IMR-90 (cell line): ENCODE data around the gene SYT6. TPM values are rescaled to one million over a fixed set of nuclear protein-coding genes. Genes with fewer than 3 reads are reported as not detected.

Experiments
- ATAC-seq: fragments of 200-7000 bp; cut with Tn5 transposase; 2 replicates; pipeline ENCODE4 v1.9.1; 2020; ENCODE audit warnings: low read depth, mild to moderate bottlenecking, moderate library complexity
- BruUV-seq: library from RNA; stranded (reverse); fragments of 400-500 nt; replicated peaks from 2 replicates; lab custom pipeline; 2021; lab: Mats Ljungman, UMichigan
- CTCF ChIA-PET: fragments of 300-600 bp; formaldehyde crosslinking; extraction: SDS; loops from one replicate; lab custom pipeline; 2021; ENCODE audit warnings: antibody characterized with exemption; lab: Yijun Ruan, JAX
- POLR2A ChIA-PET: fragments of 300-600 bp; sonication (Branson Sonifier 250); formaldehyde crosslinking; loops from one replicate; lab custom pipeline; 2022; ENCODE audit warnings: antibody characterized with exemption; ENCODE audit not compliant: unreplicated experiment; lab: Charles Lee
- DNase-seq: peaks from one replicate; pipeline ENCODE4 v3.0.0; 2013
- H2AFZ ChIP-seq: replicated peaks from 2 replicates; pipeline ENCODE3; 2013; ENCODE audit warnings: low read length, mild to moderate bottlenecking; ENCODE audit not compliant: poor library complexity
- H2AK5ac ChIP-seq: 2 replicates; pipeline ENCODE4 v1.6.1; 2013; ENCODE audit warnings: low read depth, low read length, inconsistent platforms
- H2AK9ac ChIP-seq: replicated peaks from 2 replicates; pipeline ENCODE3; 2013; ENCODE audit warnings: mild to moderate bottlenecking, low read depth, low read length, moderate library complexity; ENCODE audit not compliant: poor library complexity
- H2BK120ac ChIP-seq: 2 replicates; pipeline ENCODE4 v1.6.1; 2013; ENCODE audit warnings: low read depth, low read length, inconsistent platforms
- H2BK15ac ChIP-seq: 3 replicates; pipeline ENCODE4 v1.6.1; 2013; ENCODE audit warnings: low read depth, low read length, inconsistent platforms
- H2BK20ac ChIP-seq: 2 replicates; pipeline ENCODE4 v1.6.1; 2013; ENCODE audit warnings: low read depth, mild to moderate bottlenecking, inconsistent platforms, low read length, moderate library complexity
- H2BK5ac ChIP-seq: 2 replicates; pipeline ENCODE4 v1.6.1; 2013; ENCODE audit warnings: mild to moderate bottlenecking, low read depth, low read length, inconsistent platforms; ENCODE audit not compliant: poor library complexity, severe bottlenecking
- H3K14ac ChIP-seq: replicated peaks from 2 replicates; pipeline ENCODE4 v1.6.1; 2013; ENCODE audit warnings: low read depth, low read length, inconsistent platforms
- H3K18ac ChIP-seq: 2 replicates; pipeline ENCODE4 v1.6.1; 2013; ENCODE audit warnings: low read depth, low read length, control low read depth
- H3K23ac ChIP-seq: 2 replicates; pipeline ENCODE4 v1.6.1; 2013; ENCODE audit warnings: low read depth, low read length, inconsistent platforms
- H3K27ac ChIP-seq: 2 replicates; pipeline ENCODE4 v1.5.1; 2013; ENCODE audit warnings: mild to moderate bottlenecking, control low read depth, low read length; ENCODE audit not compliant: insufficient read depth
- H3K27me3 ChIP-seq: 2 replicates; pipeline ENCODE4 v1.6.1; 2013; ENCODE audit warnings: low read length; ENCODE audit not compliant: control insufficient read depth, insufficient read depth
- H3K36me3 ChIP-seq: 2 replicates; pipeline ENCODE4 v1.6.1; 2013; ENCODE audit warnings: low read length, mixed read lengths; ENCODE audit not compliant: control insufficient read depth, insufficient read depth
- H3K4ac ChIP-seq: 2 replicates; pipeline ENCODE4 v1.6.1; 2013; ENCODE audit warnings: low read depth, low read length, inconsistent platforms
- H3K4me1 ChIP-seq: 2 replicates; pipeline ENCODE4 v1.6.1; 2013; ENCODE audit warnings: low read length, mixed read lengths; ENCODE audit not compliant: control insufficient read depth, insufficient read depth
- H3K4me2 ChIP-seq: 2 replicates; pipeline ENCODE4 v1.6.1; 2013; ENCODE audit warnings: low read depth, mild to moderate bottlenecking, control low read depth, low read length, moderate library complexity
- H3K4me3 ChIP-seq: 2 replicates; pipeline ENCODE4 v1.5.1; 2013; ENCODE audit warnings: low read depth, mild to moderate bottlenecking, control low read depth, low read length, moderate library complexity; ENCODE audit not compliant: insufficient read depth
- H3K56ac ChIP-seq: 2 replicates; pipeline ENCODE4 v1.6.1; 2013; ENCODE audit warnings: low read length, inconsistent platforms; ENCODE audit not compliant: insufficient read depth; ENCODE audit errors: extremely low read depth
- H3K79me1 ChIP-seq, 2 experiments: 2 replicates each; pipeline ENCODE4 v1.6.1; 2013; ENCODE audit warnings: low read length in 2 of 2, inconsistent platforms in 1 of 2, low read depth in 1 of 2
- H3K9ac ChIP-seq: 2 replicates; pipeline ENCODE4 v1.6.1; 2013; ENCODE audit warnings: low read depth, low read length, control low read depth
- H3K9me1 ChIP-seq: 2 replicates; pipeline ENCODE4 v1.6.1; 2013; ENCODE audit warnings: low read length, inconsistent platforms; ENCODE audit not compliant: insufficient read depth
- H3K9me3 ChIP-seq: 2 replicates; pipeline ENCODE4 v1.6.1; 2013; ENCODE audit warnings: low read length; ENCODE audit not compliant: control insufficient read depth, insufficient read depth
- H4K20me1 ChIP-seq: 2 replicates; pipeline ENCODE4 v1.6.1; 2013; ENCODE audit warnings: low read length, inconsistent platforms; ENCODE audit not compliant: insufficient read depth
- H4K5ac ChIP-seq: 2 replicates; pipeline ENCODE4 v1.6.1; 2013; ENCODE audit warnings: mild to moderate bottlenecking, low read depth, low read length, control low read depth
- H4K8ac ChIP-seq, 2 experiments: 2 replicates each; pipeline ENCODE4 v1.6.1; 2013; ENCODE audit warnings: low read depth in 2 of 2, low read length in 2 of 2, control low read depth in 1 of 2, inconsistent platforms in 1 of 2
- H4K91ac ChIP-seq: 2 replicates; pipeline ENCODE4 v1.6.1; 2013; ENCODE audit warnings: low read depth, low read length, inconsistent platforms; ENCODE audit not compliant: insufficient read depth
- BHLHE40 ChIP-seq: fragments of 150-350 bp; IDR thresholded peaks from 2 replicates; pipeline ENCODE4 v1.6.1; 2016; ENCODE audit warnings: mild to moderate bottlenecking, low read depth, low read length
- CEBPB ChIP-seq: IDR thresholded peaks from 2 replicates; pipeline ENCODE4 v1.6.1; 2012; ENCODE audit warnings: low read depth, low read length, improper control_type of control experiment
- CTCF ChIP-seq: conservative IDR thresholded peaks from 2 replicates; pipeline ENCODE4 v1.5.1; 2012; ENCODE audit warnings: mild to moderate bottlenecking, low read depth, low read length, improper control_type of control experiment
- ELK1 ChIP-seq: fragments of 150-350 bp; IDR thresholded peaks from 2 replicates; pipeline ENCODE4 v1.6.1; 2016; ENCODE audit warnings: low read depth, mild to moderate bottlenecking, low read length, moderate library complexity, borderline replicate concordance
- FOS ChIP-seq: fragments of 150-350 bp; IDR thresholded peaks from 2 replicates; pipeline ENCODE4 v1.6.1; 2016; ENCODE audit warnings: low read depth, low read length
- MAFK ChIP-seq: IDR thresholded peaks from 2 replicates; pipeline ENCODE4 v1.6.1; 2012; ENCODE audit warnings: low read depth, low read length, improper control_type of control experiment
- MAZ ChIP-seq: IDR thresholded peaks from 2 replicates; pipeline ENCODE4 v1.6.1; 2012; ENCODE audit warnings: low read depth, mild to moderate bottlenecking, low read length, improper control_type of control experiment, moderate library complexity, borderline replicate concordance
- MXI1 ChIP-seq: IDR thresholded peaks from 2 replicates; pipeline ENCODE4 v1.6.1; 2012; ENCODE audit warnings: low read depth, mild to moderate bottlenecking, low read length, moderate library complexity, borderline replicate concordance
- NFE2L2 ChIP-seq: fragments of 150-350 bp; IDR thresholded peaks from 2 replicates; pipeline ENCODE4 v1.6.1; 2016; ENCODE audit warnings: low read depth, mild to moderate bottlenecking, low read length
- POLR2A ChIP-seq: IDR thresholded peaks from 2 replicates; pipeline ENCODE4 v1.6.1; 2012; ENCODE audit warnings: mild to moderate bottlenecking, low read depth, low read length
- RAD21 ChIP-seq: IDR thresholded peaks from 2 replicates; pipeline ENCODE4 v1.6.1; 2012; ENCODE audit warnings: low read length, improper control_type of control experiment
- RFX5 ChIP-seq: IDR thresholded peaks from 2 replicates; pipeline ENCODE4 v1.8.0; 2012; ENCODE audit warnings: low read depth, mild to moderate bottlenecking, low read length, moderate library complexity
- SMC3 ChIP-seq: fragments of 150-350 bp; IDR thresholded peaks from 2 replicates; pipeline ENCODE4 v1.6.1; 2016; ENCODE audit warnings: low read depth, mild to moderate bottlenecking, antibody characterized with exemption, low read length, moderate library complexity
- WGBS, 2 experiments: methylation state at CpG; one replicate each; pipeline versions ENCODE4 v1.1.5 to v1.1.7; 2013; ENCODE audit warnings: missing lambda C conversion rate in 2 of 2; ENCODE audit not compliant: insufficient read length in 1 of 2; ENCODE audit errors: extremely low coverage in 2 of 2; 5-methylcytosine and 5-hydroxymethylcytosine counted together
- dilution Hi-C: fragments of 300-500 bp; cut with HindIII; formaldehyde crosslinking; loops from one replicate; pipeline ENCODE4 v1.14.3; 2018; ENCODE audit warnings: low sequenced_read_pairs; ENCODE audit not compliant: unreplicated experiment
- in situ Hi-C: fragments of 300-500 bp; cut with MboI; formaldehyde crosslinking; loops from 3 replicates; pipeline ENCODE4 v1.14.3; 2019; ENCODE audit warnings: low sequenced_read_pairs, inconsistent platforms, mixed read lengths
- intact Hi-C: fragments of 100-400 bp; cut with micrococcal nuclease; formaldehyde crosslinking; loops from 2 replicates; pipeline ENCODE4 v1.10.0; 2022
- polyA plus RNA-seq, 3 experiments: library from polyadenylated mRNA; depleted of rRNA; stranded (reverse); fragments of >200 nt; gene quantifications; 2 replicates each; pipeline ENCODE4 v1.2.3, GENCODE V29; 2012; ENCODE audit warnings: low replicate concordance in 1 of 3
- total RNA-seq: library from RNA; depleted of rRNA; stranded (reverse); fragments of >200 nt; gene quantifications from 2 replicates; pipeline ENCODE4 v1.2.3, GENCODE V29; 2012

SYT6 gene
- total and polyA plus RNA-seq, 2 of the 4 experiments (the other 2 are of a cell fraction): not detected

- Histone ChIP-seq H2AK9ac (no peak overlapping the region), H2AFZ (no peak overlapping the region), H4K20me1 (no peaks in the 10 kb centered on the region), H3K18ac (no peak overlapping the region), H4K5ac (no peak overlapping the region), H2BK120ac (no peak overlapping the region), H3K9ac (no peak overlapping the region), H3K4me3 (no peak overlapping the region), H3K23ac (no peak overlapping the region), H3K27ac (no peak overlapping the region), H3K4me1 (no peaks in the 10 kb centered on the region; the same call in 1 of the 2 replicates), H2BK5ac (no peak overlapping the region), H3K36me3 (no peaks in the 10 kb centered on the region), H3K56ac (no peak overlapping the region), H4K91ac (no peak overlapping the region), H3K9me1 (no peaks in the 10 kb centered on the region), H3K4ac (no peak overlapping the region), H3K9me3 (peaks cover 1% of the 10 kb centered on the region; the same call in 1 of the 2 replicates), H3K14ac (no peak overlapping the region), H3K79me1 (no peaks in the 10 kb centered on the region), H2BK20ac (no peak overlapping the region), H2AK5ac (no peak overlapping the region), H3K4me2 (no peak overlapping the region), H4K8ac (no peak overlapping the region), H2BK15ac (no peak overlapping the region), H3K27me3 (peaks cover 84% of the 10 kb centered on the region)
- no TSS peak for BruUV-seq
- 19% methylated on average over 8 of the region's 19 CpGs; no CpG with 5 or more reads in 1 of the 2 experiments for WGBS, 2 experiments
- intact Hi-C loops: loop anchor here (1.0 kb wide), 1 partner anchor 176 kb away; the partner anchor contains the start of gene OLFML3
- no peak for DNase-seq
- CTCF ChIA-PET: interaction anchor here (0.6 kb wide), 1 partner anchor 295 kb away, joined by 4 read pairs; no protein-coding TSS in a partner anchor
- no peak for TF ChIP-seq MXI1
- TF ChIP-seq CTCF: no peak
- TF ChIP-seq CEBPB: no peak
- no peak for TF ChIP-seq ELK1
- TF ChIP-seq RFX5: no peak
- no peak for TF ChIP-seq SMC3
- TF ChIP-seq FOS: no peak
- TF ChIP-seq POLR2A: no peak
- no peak for TF ChIP-seq MAFK
- no peak for TF ChIP-seq MAZ
- TF ChIP-seq BHLHE40: no peak
- TF ChIP-seq RAD21: no peak
- TF ChIP-seq NFE2L2: no peak
- POLR2A ChIA-PET: no interaction called here
- ATAC-seq: no peak
- dilution Hi-C loops: no loop called here
- in situ Hi-C loops: no loop called here
Measured at GRCh38 chr1:114154963-114155322, 1.3 kb upstream of the SYT6 start.
